ENCODE data around the gene KLC4. TPM values are rescaled to one million over a fixed set of nuclear protein-coding genes. Genes with fewer than 3 reads are reported as not detected.
A peak's percentile ranks its signal among the peaks of the same experiment; 100 is the strongest.

The KLC4 gene
- total and polyA plus RNA-seq, 9 of the 15 experiments (the other 6 are each of a cell fraction or from before 2014, with no cell fraction given), result 1.7 to 16.2 (median 7.7) TPM

DNA sequence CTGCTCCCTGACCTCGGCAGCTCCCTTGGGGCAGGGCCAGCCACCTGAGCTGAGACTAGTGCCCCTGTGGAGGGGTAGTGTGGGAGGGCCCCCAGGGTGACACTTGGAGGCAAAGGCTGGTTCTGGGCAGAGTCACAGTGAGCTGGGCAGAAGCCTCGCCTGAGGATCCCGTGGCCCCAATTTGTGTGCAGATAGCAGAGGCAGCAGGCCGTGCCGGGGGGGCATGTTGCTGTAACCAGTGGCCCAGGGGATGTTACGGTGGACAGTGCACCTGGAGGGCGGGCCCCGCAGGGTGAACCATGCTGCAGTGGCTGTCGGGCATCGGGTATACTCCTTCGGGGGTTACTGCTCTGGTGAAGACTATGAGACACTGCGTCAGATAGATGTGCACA lies 42.5 kb upstream of the KLC4 start:
- in situ Hi-C loops (cut with MboI) (no loop called here), intact Hi-C loops (cut with micrococcal nuclease) (no loop called here)
- no TSS peak for BruUV-seq (replicated peaks)
- no peak overlapping the region for H3K4me3 ChIP-seq
- H3K4me2 ChIP-seq (ENCODE audit: insufficient read depth, low read length), result peak overlapping the region; percentile 0; the same call in 1 of the 2 replicates
- H3K9me1 ChIP-seq (ENCODE audit: control insufficient read depth, insufficient read depth, low read length), result no peaks in the 10 kb centered on the region
- ChIA-PET CTCF (ENCODE audit: low intra/inter-chr PET ratio) (no interaction called here), POLR2A (interaction anchor here (0.6 kb wide), 4 partner anchors 13 to 254 kb away, joined by 3 to 4 read pairs (median 3); no protein-coding TSS in a partner anchor)
- no peak overlapping the region for H2AFZ ChIP-seq (ENCODE audit: low read depth, low read length)
- no peaks in the 10 kb centered on the region for H3K9me3 ChIP-seq (replicated peaks; ENCODE audit: control insufficient read depth, insufficient read depth, low read depth, low read length)
- H3K4me1 ChIP-seq (replicated peaks in 1 of 2; ENCODE audit: control insufficient read depth in 2 of 2, insufficient read depth in 2 of 2, low read length in 2 of 2), result peaks cover 44 to 53% of the 10 kb centered on the region in 2 experiments
- no peak for ATAC-seq
- no peak for DNase-seq (ENCODE audit: extremely low read depth in 1 of 4, low spot score in 3 of 4)
- 91% methylated on average over 12 of the region's 12 CpGs for WGBS (ENCODE audit: insufficient coverage, low coverage, missing lambda C conversion rate)
- peaks cover 4% of the 10 kb centered on the region; the same call in 1 of the 2 replicates for H4K20me1 ChIP-seq (replicated peaks; ENCODE audit: control insufficient read depth, insufficient read depth, low read length)
- no peak for FAIRE-seq
- no peaks in the 10 kb centered on the region for H3K27me3 ChIP-seq (ENCODE audit: control insufficient read depth in 2 of 2, insufficient read depth in 2 of 2, low read length in 2 of 2)
- H3K36me3 ChIP-seq (ENCODE audit: control insufficient read depth, insufficient read depth, low read length), result peaks cover 61% of the 10 kb centered on the region
- TF ChIP-seq, protein P1, sequence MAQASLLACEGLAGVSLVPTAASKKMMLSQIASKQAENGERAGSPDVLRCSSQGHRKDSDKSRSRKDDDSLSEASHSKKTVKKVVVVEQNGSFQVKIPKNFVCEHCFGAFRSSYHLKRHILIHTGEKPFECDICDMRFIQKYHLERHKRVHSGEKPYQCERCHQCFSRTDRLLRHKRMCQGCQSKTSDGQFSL (CRISPR knock-in tag; IDR thresholded peaks at IDR 0.05), result 0 out of 2 replicates have a peak, but pooled peaks have one; percentile 13
- TF ChIP-seq, protein P1 (tag; IDR thresholded peaks at IDR 0.05), result no peak
- TF ChIP-seq, protein P2, sequence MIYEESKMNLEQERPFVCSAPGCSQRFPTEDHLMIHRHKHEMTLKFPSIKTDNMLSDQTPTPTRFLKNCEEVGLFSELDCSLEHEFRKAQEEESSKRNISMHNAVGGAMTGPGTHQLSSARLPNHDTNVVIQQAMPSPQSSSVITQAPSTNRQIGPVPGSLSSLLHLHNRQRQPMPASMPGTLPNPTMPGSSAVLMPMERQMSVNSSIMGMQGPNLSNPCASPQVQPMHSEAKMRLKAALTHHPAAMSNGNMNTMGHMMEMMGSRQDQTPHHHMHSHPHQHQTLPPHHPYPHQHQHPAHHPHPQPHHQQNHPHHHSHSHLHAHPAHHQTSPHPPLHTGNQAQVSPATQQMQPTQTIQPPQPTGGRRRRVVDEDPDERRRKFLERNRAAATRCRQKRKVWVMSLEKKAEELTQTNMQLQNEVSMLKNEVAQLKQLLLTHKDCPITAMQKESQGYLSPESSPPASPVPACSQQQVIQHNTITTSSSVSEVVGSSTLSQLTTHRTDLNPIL (CRISPR knock-in tag; IDR thresholded peaks at IDR 0.05), result no peak
- peak; percentile 48 for TF ChIP-seq RBFOX2 (IDR thresholded peaks at IDR 0.05; ENCODE audit: low read depth, low read length)
- H3K27ac ChIP-seq (ENCODE audit: extremely low read depth, low read depth, low read length), result peak overlapping the region; percentile 20; the same call in 1 of the 3 replicates
- peaks cover 62% of the 10 kb centered on the region for H3K79me2 ChIP-seq (ENCODE audit: control insufficient read depth, insufficient read depth, low read length)
- peak overlapping the region; percentile 1 to 82; a peak in 3 of 4 replicates for H3K9ac ChIP-seq (ENCODE audit: insufficient read depth in 1 of 2, low read depth in 2 of 2, low read length in 2 of 2)
